Liver (tissue), 9 donors: ENCODE measurements around the gene USP2. TPM values are rescaled to one million over a fixed set of nuclear protein-coding genes. Genes with fewer than 3 reads are reported as not detected.
"Not testable (repeated sequence)": the region's sequence is repeated elsewhere in the genome, so short reads cannot be mapped to it uniquely, and the experiment has no call there.

Experiments
- DNase-seq: peaks from one replicate; pipeline ENCODE4 v3.0.0-alpha.2; 2017; ENCODE audit warnings: low spot score
- H3K27ac ChIP-seq, 2 donors: one replicate each; pipeline ENCODE4 v1.7.0; 2013; ENCODE audit warnings: inconsistent platforms in 2 of 2, low read length in 2 of 2, control low read depth in 1 of 2, low read depth in 1 of 2, mild to moderate bottlenecking in 1 of 2
- H3K27me3 ChIP-seq, 4 donors: one replicate each; pipeline versions ENCODE4 v1.6.1 to v1.7.0; 2013; ENCODE audit warnings: low read length in 3 of 4, inconsistent platforms in 1 of 4, mild to moderate bottlenecking in 1 of 4, moderate library complexity in 1 of 4; ENCODE audit not compliant: control insufficient read depth in 4 of 4, insufficient read depth in 4 of 4
- H3K36me3 ChIP-seq, 4 donors: one replicate each; pipeline versions ENCODE4 v1.6.1 to v1.7.0; 2013; ENCODE audit warnings: low read length in 3 of 4, mild to moderate bottlenecking in 3 of 4, low read depth in 1 of 4, moderate library complexity in 1 of 4; ENCODE audit not compliant: control insufficient read depth in 4 of 4, insufficient read depth in 3 of 4
- H3K4me1 ChIP-seq, 4 donors: one replicate each; pipeline versions ENCODE4 v1.6.1 to v1.7.0; 2013; ENCODE audit warnings: low read length in 3 of 4, mild to moderate bottlenecking in 3 of 4, moderate library complexity in 1 of 4; ENCODE audit not compliant: control insufficient read depth in 4 of 4, insufficient read depth in 4 of 4
- H3K4me3 ChIP-seq, 3 donors: one replicate each; pipeline versions ENCODE4 v1.6.1 to v1.7.0; 2013; ENCODE audit warnings: low read length in 3 of 3, control low read depth in 1 of 3, low read depth in 1 of 3, mild to moderate bottlenecking in 1 of 3
- H3K9ac ChIP-seq, 2 donors: one replicate each; pipeline ENCODE4 v1.7.0; 2013; ENCODE audit warnings: low read length in 2 of 2, mild to moderate bottlenecking in 2 of 2, moderate library complexity in 2 of 2, control low read depth in 1 of 2, low read depth in 1 of 2
- H3K9me3 ChIP-seq, 4 donors: one replicate each; pipeline versions ENCODE4 v1.6.1 to v1.7.0; 2013; ENCODE audit warnings: low read length in 3 of 4; ENCODE audit not compliant: control insufficient read depth in 4 of 4
- ATF3 ChIP-seq: IDR thresholded peaks from 2 replicates; pipeline ENCODE4 v1.6.1; 2016; ENCODE audit warnings: antibody characterized with exemption
- FOXA1 ChIP-seq: IDR thresholded peaks from 2 replicates; pipeline ENCODE4 v1.6.1; 2016; ENCODE audit warnings: antibody characterized with exemption
- FOXA2 ChIP-seq: IDR thresholded peaks from 2 replicates; pipeline ENCODE4 v1.6.1; 2016; ENCODE audit warnings: antibody characterized with exemption
- GABPA ChIP-seq, 2 donors: IDR thresholded peaks in 1 of 2; conservative IDR thresholded peaks in 1 of 2; 2 replicates each; pipeline ENCODE4 v1.6.1; 2016; ENCODE audit warnings: antibody characterized with exemption in 2 of 2, mild to moderate bottlenecking in 1 of 2, moderate library complexity in 1 of 2
- HNF4G ChIP-seq: IDR thresholded peaks from 2 replicates; pipeline ENCODE4 v1.6.1; 2016; ENCODE audit warnings: antibody characterized with exemption
- JUND ChIP-seq, 2 donors: IDR thresholded peaks; 2 replicates each; pipeline ENCODE4 v1.6.1; 2016; ENCODE audit warnings: antibody characterized with exemption in 2 of 2
- NR2F2 ChIP-seq: IDR thresholded peaks from 2 replicates; pipeline ENCODE4 v1.6.1; 2016; ENCODE audit warnings: antibody characterized with exemption
- RAD21 ChIP-seq, 2 donors: IDR thresholded peaks; 2 replicates each; pipeline ENCODE4 v1.6.1; 2016; ENCODE audit warnings: antibody characterized with exemption in 2 of 2, mild to moderate bottlenecking in 2 of 2
- RXRA ChIP-seq, 2 donors: IDR thresholded peaks; 2 replicates each; pipeline ENCODE4 v1.6.1; 2017 to 2018; ENCODE audit warnings: antibody characterized with exemption in 2 of 2, mild to moderate bottlenecking in 1 of 2
- SP1 ChIP-seq: IDR thresholded peaks from 2 replicates; pipeline ENCODE4 v1.6.1; 2018; ENCODE audit warnings: antibody characterized with exemption, mild to moderate bottlenecking
- TAF1 ChIP-seq: conservative IDR thresholded peaks from 2 replicates; pipeline ENCODE4 v1.6.1; 2016; ENCODE audit warnings: antibody characterized with exemption, mild to moderate bottlenecking
- YY1 ChIP-seq: IDR thresholded peaks from 2 replicates; pipeline ENCODE4 v1.6.1; 2016; ENCODE audit warnings: antibody characterized with exemption, mild to moderate bottlenecking
- WGBS: extraction: QIAGEN DNeasy Blood & Tissue Kit; methylation state at CpG from one replicate; pipeline ENCODE4 v1.1.7; 2013; 5-methylcytosine and 5-hydroxymethylcytosine counted together
- polyA plus RNA-seq, 2 donors: library from polyadenylated mRNA; stranded (reverse) in 1 of 2; unstranded in 1 of 2; fragments of 200-250 nt in 1 of 2; fragments of >200 nt in 1 of 2; fragmentation: Nextera tagmentation in 1 of 2; extraction: Ambion mirVana in 1 of 2; gene quantifications; one replicate each; pipeline versions ENCODE4 v1.2.1 to v1.2.3, GENCODE V29; 2013 to 2015
- total RNA-seq, 2 donors: library from RNA; depleted of rRNA; stranded (reverse); fragments of >200 nt; gene quantifications; one replicate each; pipeline ENCODE4 v1.2.3, GENCODE V29; 2014
- TF ChIP-seq, protein P1 (sequence below): IDR thresholded peaks from 2 replicates; pipeline ENCODE4 v1.6.1; 2016; ENCODE audit warnings: antibody characterized with exemption
- TF ChIP-seq, protein P2 (sequence below): fragments of 150-350 bp; IDR thresholded peaks from 2 replicates; pipeline ENCODE4 v1.5.1; 2017; ENCODE audit warnings: improper control_type of control experiment, low read depth, low read length; ENCODE audit not compliant: missing input control
- TF ChIP-seq, protein P3 (sequence below): IDR thresholded peaks from 2 replicates; pipeline ENCODE4 v1.6.1; 2016; ENCODE audit warnings: antibody characterized with exemption, mild to moderate bottlenecking
- TF ChIP-seq, protein P4 (sequence below): IDR thresholded peaks from 2 replicates; pipeline ENCODE4 v1.6.1; 2016; ENCODE audit warnings: antibody characterized with exemption
- donor health status: healthy.
- donor health status: healthy.
- donor health status: healthy.
- donor health status: healthy.
- donor health status: healthy.

The USP2 gene
- total and polyA plus RNA-seq, 4 donors, result 0.65 to 4.4 (median 2.1) TPM

DNA sequence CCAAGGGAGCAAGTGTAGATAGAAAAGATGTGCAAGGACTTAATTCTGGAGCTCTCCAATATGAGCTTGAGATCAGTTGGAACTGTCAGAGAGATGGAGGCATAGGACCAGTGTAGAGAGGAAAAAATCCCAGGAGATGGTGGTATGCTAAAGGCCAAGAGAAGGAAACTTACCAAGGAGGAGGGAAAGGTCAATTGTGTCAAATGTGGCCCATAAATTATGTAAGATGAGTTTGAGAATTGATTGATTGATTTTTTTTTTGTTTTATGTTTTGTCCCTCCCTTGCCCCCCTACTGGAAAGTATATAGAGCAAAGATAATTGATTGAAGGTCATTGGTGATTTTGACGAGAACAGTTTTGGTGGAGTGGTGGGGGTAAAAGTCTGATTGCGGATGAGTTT lies 2.8 kb upstream of the USP2 start:
- Histone ChIP-seq H3K4me3 (no peak overlapping the region), H3K9ac (no peak overlapping the region), H3K9me3 (no peaks in the 10 kb centered on the region), H3K27me3 (no peaks in the 10 kb centered on the region), H3K27ac (no peak overlapping the region), H3K36me3 (no peaks in the 10 kb centered on the region), H3K4me1 (peaks cover 5 to 13% (median 11%) of the 10 kb centered on the region in 4 donors)
- no peak for DNase-seq
- WGBS, result 93% methylated on average over 2 of the region's 2 CpGs
- TF ChIP-seq, protein P1, sequence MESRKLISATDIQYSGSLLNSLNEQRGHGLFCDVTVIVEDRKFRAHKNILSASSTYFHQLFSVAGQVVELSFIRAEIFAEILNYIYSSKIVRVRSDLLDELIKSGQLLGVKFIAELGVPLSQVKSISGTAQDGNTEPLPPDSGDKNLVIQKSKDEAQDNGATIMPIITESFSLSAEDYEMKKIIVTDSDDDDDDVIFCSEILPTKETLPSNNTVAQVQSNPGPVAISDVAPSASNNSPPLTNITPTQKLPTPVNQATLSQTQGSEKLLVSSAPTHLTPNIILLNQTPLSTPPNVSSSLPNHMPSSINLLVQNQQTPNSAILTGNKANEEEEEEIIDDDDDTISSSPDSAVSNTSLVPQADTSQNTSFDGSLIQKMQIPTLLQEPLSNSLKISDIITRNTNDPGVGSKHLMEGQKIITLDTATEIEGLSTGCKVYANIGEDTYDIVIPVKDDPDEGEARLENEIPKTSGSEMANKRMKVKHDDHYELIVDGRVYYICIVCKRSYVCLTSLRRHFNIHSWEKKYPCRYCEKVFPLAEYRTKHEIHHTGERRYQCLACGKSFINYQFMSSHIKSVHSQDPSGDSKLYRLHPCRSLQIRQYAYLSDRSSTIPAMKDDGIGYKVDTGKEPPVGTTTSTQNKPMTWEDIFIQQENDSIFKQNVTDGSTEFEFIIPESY, result no peak
- TF ChIP-seq JUND (IDR thresholded peaks at IDR 0.05) (no peak), TAF1 (no peak), YY1 (no peak), GABPA (IDR thresholded peaks at IDR 0.05 in 1 of 2, conservative IDR thresholded peaks at IDR 0.05 in 1 of 2) (no peak), FOXA1 (no peak), ATF3 (no peak), NR2F2 (no peak), HNF4G (no peak), RAD21 (IDR thresholded peaks at IDR 0.05) (no peak), RXRA (IDR thresholded peaks at IDR 0.05) (no peak), SP1 (no peak), FOXA2 (no peak)
- TF ChIP-seq, protein P2, sequence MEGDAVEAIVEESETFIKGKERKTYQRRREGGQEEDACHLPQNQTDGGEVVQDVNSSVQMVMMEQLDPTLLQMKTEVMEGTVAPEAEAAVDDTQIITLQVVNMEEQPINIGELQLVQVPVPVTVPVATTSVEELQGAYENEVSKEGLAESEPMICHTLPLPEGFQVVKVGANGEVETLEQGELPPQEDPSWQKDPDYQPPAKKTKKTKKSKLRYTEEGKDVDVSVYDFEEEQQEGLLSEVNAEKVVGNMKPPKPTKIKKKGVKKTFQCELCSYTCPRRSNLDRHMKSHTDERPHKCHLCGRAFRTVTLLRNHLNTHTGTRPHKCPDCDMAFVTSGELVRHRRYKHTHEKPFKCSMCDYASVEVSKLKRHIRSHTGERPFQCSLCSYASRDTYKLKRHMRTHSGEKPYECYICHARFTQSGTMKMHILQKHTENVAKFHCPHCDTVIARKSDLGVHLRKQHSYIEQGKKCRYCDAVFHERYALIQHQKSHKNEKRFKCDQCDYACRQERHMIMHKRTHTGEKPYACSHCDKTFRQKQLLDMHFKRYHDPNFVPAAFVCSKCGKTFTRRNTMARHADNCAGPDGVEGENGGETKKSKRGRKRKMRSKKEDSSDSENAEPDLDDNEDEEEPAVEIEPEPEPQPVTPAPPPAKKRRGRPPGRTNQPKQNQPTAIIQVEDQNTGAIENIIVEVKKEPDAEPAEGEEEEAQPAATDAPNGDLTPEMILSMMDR, result no peak
- TF ChIP-seq, protein P3, sequence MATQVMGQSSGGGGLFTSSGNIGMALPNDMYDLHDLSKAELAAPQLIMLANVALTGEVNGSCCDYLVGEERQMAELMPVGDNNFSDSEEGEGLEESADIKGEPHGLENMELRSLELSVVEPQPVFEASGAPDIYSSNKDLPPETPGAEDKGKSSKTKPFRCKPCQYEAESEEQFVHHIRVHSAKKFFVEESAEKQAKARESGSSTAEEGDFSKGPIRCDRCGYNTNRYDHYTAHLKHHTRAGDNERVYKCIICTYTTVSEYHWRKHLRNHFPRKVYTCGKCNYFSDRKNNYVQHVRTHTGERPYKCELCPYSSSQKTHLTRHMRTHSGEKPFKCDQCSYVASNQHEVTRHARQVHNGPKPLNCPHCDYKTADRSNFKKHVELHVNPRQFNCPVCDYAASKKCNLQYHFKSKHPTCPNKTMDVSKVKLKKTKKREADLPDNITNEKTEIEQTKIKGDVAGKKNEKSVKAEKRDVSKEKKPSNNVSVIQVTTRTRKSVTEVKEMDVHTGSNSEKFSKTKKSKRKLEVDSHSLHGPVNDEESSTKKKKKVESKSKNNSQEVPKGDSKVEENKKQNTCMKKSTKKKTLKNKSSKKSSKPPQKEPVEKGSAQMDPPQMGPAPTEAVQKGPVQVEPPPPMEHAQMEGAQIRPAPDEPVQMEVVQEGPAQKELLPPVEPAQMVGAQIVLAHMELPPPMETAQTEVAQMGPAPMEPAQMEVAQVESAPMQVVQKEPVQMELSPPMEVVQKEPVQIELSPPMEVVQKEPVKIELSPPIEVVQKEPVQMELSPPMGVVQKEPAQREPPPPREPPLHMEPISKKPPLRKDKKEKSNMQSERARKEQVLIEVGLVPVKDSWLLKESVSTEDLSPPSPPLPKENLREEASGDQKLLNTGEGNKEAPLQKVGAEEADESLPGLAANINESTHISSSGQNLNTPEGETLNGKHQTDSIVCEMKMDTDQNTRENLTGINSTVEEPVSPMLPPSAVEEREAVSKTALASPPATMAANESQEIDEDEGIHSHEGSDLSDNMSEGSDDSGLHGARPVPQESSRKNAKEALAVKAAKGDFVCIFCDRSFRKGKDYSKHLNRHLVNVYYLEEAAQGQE, result no peak
- TF ChIP-seq, protein P4, sequence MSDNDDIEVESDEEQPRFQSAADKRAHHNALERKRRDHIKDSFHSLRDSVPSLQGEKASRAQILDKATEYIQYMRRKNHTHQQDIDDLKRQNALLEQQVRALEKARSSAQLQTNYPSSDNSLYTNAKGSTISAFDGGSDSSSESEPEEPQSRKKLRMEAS, result no peak

GRCh38 chr11:119382513-119382912 lies 1.0 kb upstream of the USP2 start:
- DNase-seq, H3K9ac ChIP-seq, H3K27me3 ChIP-seq, H3K4me3 ChIP-seq, H3K27ac ChIP-seq, H3K36me3 ChIP-seq, H3K9me3 ChIP-seq: not testable (repeated sequence)
- peaks cover 5 to 13% (median 11%) of the 10 kb centered on the region in 4 donors for H3K4me1 ChIP-seq
- 89% methylated on average over 14 of the region's 14 CpGs for WGBS
